ENCODE measurements around the gene GPRC5C.

Gene GPRC5C

DNA sequence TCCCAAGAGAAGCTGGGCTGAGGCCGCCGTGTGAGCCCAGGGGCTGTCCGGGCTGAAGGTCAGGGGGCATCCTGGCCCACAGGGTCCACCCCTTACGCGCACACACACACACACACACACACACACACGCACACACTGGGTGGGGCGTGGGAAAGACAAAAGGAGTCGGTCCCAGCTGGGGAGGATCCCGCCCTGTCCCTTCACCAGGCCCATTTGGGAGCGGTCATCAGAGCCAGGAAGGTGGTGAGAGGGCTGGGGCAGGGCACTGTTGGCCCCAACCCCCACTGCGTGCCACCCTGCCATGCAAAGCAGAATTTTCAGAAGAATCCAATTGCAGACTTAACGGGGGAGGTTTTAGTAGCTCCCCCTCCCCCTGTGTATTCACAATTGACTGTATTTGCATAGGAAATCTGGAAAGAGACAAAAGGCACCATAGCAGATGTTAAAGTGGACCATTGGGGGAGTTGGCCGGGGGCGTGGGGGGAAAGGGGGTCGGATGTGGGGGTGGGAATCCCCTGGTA, 23.2 kb downstream of the GPRC5C start:
- TF ChIP-seq ZFX (IDR thresholded peaks at IDR 0.05), result no peak
- H3K27ac ChIP-seq, result peak overlapping the region; percentile 73

DNA sequence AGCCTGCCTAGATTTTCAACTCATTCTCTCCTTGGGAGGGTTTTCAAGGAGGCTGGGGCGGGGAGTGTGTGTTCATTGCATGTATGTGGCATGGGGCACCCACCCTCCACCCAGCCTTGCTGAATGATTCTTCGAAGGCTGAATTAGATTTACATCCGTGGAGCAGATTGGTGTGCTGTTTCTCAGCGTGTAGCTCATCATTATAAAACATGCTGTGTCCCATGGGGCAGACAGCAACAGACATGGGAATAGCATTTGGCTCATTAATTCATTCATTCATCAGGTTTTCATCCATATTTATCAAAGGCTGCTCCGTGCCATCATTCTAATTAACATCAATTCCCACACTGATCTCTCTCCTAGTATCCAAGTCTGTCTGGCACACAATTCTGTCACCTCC, 23.9 kb downstream of the GPRC5C start:
- no peak for TF ChIP-seq ZFX (IDR thresholded peaks at IDR 0.05)
- TF ChIP-seq, protein P1, sequence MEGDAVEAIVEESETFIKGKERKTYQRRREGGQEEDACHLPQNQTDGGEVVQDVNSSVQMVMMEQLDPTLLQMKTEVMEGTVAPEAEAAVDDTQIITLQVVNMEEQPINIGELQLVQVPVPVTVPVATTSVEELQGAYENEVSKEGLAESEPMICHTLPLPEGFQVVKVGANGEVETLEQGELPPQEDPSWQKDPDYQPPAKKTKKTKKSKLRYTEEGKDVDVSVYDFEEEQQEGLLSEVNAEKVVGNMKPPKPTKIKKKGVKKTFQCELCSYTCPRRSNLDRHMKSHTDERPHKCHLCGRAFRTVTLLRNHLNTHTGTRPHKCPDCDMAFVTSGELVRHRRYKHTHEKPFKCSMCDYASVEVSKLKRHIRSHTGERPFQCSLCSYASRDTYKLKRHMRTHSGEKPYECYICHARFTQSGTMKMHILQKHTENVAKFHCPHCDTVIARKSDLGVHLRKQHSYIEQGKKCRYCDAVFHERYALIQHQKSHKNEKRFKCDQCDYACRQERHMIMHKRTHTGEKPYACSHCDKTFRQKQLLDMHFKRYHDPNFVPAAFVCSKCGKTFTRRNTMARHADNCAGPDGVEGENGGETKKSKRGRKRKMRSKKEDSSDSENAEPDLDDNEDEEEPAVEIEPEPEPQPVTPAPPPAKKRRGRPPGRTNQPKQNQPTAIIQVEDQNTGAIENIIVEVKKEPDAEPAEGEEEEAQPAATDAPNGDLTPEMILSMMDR (conservative IDR thresholded peaks at IDR 0.05), result no peak

DNA sequence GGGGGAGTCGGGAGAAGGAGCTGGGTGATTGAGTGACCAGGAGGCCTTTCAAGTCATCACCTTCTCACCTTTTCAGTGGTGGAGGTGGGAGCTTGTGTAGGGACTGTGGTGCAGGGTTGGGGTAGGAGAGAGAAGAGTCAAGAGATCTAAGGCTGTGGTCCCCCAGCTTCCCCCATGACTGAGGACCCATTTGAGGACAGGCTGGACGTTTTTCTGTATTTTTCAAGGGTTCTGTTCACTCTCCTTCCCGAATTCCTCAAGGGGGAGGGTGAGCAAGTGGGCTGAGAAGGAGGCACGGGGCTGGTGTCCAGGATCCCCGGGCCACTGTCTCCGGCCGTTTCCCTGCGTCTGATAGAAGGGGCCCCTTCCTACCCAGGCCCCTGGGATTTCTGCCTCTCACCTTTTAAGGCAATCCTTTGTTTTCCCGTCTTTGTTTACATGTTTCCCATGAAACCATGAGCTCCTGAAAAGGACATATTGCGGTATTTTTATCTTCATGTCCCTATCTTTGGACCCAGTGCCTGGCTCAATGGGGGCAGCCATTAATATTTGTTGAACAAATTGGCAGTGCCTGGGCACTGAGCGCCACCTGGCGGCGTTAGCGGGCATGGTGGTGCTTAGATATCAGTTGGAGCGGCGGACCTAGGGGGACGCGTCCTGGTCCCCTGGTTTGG, 25.4 kb downstream of the GPRC5C start:
- TF ChIP-seq, protein P1 (conservative IDR thresholded peaks at IDR 0.05), result peak; percentile 95
- no peak for TF ChIP-seq ZFX (IDR thresholded peaks at IDR 0.05)
- no peak overlapping the region for H3K27ac ChIP-seq

More for the DNA sequence above, 23.9 kb downstream of the GPRC5C start:
- H3K27ac ChIP-seq, result no peak overlapping the region

DNA sequence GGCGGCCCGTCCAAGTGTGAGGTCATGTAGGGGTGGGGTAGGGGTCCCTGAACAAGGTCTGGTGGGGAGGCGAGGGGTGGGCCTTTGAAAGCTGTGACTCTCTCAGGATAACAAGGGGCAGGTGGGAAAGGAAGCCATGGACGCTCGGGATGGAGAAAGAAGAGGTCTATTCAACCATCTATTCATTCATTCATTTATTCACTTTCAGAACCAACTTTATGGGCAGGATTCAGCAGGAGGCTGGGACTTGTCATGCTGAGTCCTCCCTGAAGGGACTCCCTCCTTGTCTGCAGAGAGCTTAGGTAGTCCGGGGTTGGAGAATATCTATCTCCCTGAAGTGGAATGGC, 25.9 kb downstream of the GPRC5C start:
- no peak overlapping the region for H3K27ac ChIP-seq
- TF ChIP-seq ZFX (IDR thresholded peaks at IDR 0.05), result no peak
- TF ChIP-seq, protein P1 (conservative IDR thresholded peaks at IDR 0.05), result no peak; the same call in 1 of the 2 replicates

DNA sequence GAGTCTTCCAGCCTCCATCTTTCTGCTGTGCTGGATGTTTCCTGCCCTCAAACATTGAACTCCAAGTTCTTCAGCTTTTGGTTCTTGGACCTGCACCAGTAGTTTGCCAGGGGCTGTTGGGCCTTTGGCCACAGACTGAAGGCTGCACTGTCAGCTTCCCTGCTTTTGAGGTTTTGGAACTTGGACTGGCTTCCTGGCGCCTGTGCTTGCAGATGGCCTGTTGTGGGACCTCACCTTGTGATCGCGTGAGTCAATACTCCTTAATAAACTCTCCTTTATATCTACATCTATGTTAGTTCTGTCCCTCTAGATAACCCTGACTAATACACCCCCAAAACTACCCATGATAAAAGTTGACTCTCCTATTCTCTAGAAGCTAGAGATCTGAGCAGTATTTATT, 26.9 kb downstream of the GPRC5C start:
- no peak overlapping the region for H3K27ac ChIP-seq

DNA sequence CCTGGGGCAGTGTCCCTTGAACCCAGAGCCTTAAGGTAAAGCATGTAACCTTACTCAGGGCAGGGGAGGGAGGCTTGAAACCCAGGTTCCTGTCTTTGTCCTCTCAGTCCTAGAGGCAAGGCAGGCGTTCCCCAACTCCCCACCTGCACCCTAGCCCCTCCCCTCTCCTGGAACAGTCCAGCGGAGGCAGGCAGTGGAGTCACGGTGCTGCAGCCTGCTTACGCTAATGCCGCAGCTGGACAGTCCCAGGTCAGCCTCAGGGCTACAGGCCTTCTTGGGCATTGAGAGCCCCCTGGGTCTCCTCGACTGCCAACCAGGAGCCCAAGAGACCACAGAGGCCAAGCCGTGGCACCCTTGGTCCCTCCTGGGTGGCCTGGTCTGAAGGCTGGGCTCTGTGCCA, 27.7 kb downstream of the GPRC5C start:
- TF ChIP-seq, protein P1 (conservative IDR thresholded peaks at IDR 0.05), result no peak
- no peak for TF ChIP-seq ZFX (IDR thresholded peaks at IDR 0.05)
- H3K27ac ChIP-seq, result no peak overlapping the region

More for the DNA sequence above, 26.9 kb downstream of the GPRC5C start:
- TF ChIP-seq, protein P1 (conservative IDR thresholded peaks at IDR 0.05), result no peak
- TF ChIP-seq ZFX (IDR thresholded peaks at IDR 0.05), result no peak

DNA sequence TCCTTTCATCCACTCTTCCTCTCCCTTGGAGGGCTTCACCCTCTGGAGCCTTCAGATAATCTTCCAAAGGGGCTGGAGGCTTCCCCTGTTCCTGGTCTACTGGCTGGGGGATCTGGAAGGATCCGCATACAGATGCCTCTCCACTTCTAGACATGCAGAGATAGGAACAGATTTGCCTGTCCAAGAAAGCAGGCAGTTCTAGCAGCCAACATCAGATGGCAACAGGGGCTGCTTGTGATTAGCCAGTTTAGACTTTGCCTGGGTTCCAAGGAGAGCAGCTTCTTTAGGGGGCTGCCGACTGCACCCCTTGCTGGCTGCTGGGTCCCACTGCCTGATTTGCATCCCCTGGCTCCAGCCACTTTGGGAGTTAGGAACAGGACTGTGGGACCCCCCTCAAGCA, 28.4 kb downstream of the GPRC5C start:
- no peak for TF ChIP-seq ZFX (IDR thresholded peaks at IDR 0.05)
- TF ChIP-seq, protein P1 (conservative IDR thresholded peaks at IDR 0.05), result no peak
- H3K27ac ChIP-seq, result no peak overlapping the region

DNA sequence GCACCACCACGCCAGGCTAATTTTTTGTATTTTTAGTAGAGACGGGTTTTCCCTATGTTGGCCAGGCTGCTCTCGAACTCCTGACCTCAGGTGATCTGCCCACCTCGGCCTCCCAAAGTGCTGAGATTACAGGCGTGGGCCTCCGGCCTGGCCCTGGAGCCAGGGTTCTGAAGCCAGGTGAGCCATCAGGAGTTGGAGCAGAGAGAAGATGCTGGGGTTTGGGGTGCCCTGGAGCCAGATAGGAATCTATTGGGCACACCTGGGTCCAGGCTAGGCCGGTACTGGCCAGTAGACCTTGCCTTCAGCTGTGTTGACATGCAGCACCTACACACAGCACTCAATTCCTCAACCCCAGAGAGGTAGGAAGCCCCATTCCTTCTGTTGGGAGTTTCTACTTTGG, 29.1 kb downstream of the GPRC5C start:
- no peak for TF ChIP-seq ZFX (IDR thresholded peaks at IDR 0.05)
- TF ChIP-seq, protein P1 (conservative IDR thresholded peaks at IDR 0.05), result no peak
- H3K27ac ChIP-seq, result no peak overlapping the region
